ENCODE measurements around the gene TEX2.

TEX2 gene

GRCh38 chr17:64107500-64108236 lies 155.4 kb downstream of the TEX2 start:
- Mint-ChIP-seq H3K36me3 (ENCODE audit: low read depth) (peaks cover 61% of the 10 kb centered on the region), H3K4me3 (peak overlapping the region; percentile 32), H3K27ac (peak overlapping the region; percentile 64)

DNA sequence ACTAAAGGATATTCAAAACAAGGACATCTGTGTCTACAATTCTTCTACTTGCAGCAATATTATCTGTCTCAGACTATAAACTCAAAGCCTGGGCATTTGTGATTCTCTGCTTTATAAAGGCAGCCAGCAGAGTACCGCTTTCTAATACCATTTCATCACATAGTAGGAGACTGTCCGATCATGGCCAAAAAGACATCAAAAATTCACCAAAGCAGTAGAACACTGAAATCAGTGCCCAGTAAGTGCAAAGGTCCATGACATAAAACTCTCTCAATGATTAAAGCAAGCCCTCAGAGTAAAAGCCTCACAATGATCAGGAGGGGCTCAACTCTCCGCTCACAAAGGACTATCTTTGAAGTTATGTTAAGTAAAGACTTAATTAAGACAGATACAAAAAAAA lies 156.1 kb downstream of the TEX2 start:
- no peak for DNase-seq (ENCODE audit: low spot score)
- Mint-ChIP-seq H3K36me3 (ENCODE audit: low read depth) (peaks cover 61% of the 10 kb centered on the region), H3K27me3 (ENCODE audit: low read depth) (no peaks in the 10 kb centered on the region), H3K27ac (peak overlapping the region; percentile 80), H3K4me1 (ENCODE audit: low read depth) (peaks cover 70% of the 10 kb centered on the region), H3K4me3 (peak overlapping the region; percentile 33), H3K9me3 (no peaks in the 10 kb centered on the region)

More at GRCh38 chr17:64107500-64108236, 155.4 kb downstream of the TEX2 start:
- Mint-ChIP-seq H3K4me1 (ENCODE audit: low read depth) (peaks cover 71% of the 10 kb centered on the region), H3K27me3 (ENCODE audit: low read depth) (no peaks in the 10 kb centered on the region), H3K9me3 (no peaks in the 10 kb centered on the region)
- no peak for DNase-seq (ENCODE audit: low spot score)

DNA sequence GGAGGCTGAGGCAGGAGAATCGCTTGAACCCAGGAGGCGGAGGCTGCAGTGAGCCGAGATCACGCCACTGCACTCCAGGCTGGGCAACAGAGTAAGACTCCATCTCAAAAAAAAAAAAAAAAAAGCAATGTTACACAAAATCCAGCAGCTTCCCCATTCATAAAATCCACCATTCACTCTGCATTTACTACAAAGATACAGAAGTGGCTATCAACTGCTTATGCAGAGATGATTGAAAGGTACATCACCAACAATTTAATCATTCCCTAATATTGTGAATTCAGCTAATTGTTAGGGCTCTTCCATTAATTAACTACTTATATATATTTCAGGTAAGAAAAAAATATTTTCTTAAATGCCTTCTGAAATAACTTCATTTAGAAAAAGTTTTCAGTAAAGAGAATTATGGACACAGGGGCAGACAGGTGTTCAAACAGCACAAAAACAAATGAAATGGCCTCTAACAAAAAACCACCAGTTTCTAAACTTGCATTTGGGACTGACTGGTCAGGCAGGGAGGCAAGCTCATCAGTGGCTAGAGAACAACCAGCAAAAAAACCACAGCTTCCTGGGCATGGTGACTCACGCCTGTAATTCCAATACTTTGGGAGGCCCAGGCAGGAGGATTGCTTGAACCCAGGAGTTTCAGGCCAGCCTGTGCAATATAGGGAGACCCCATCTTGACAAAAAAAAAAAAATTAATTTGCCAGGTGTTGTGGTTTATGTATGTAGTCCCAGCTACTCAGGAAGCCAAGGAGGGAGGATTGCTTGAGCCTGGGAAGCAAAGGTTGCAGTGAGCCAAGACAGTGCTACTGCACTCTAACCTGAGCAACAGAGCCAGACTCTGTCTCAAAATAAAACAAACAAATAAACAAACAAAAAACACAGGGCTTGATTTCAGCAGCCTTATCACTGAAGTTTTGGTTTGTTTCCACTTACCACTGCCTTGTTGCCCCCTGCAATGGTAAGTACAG lies 159.4 kb downstream of the TEX2 start:
- Mint-ChIP-seq H3K9me3 (no peaks in the 10 kb centered on the region), H3K36me3 (ENCODE audit: low read depth) (peaks cover 51% of the 10 kb centered on the region), H3K27ac (no peak overlapping the region), H3K4me1 (ENCODE audit: low read depth) (peaks cover 62% of the 10 kb centered on the region), H3K27me3 (ENCODE audit: low read depth) (no peaks in the 10 kb centered on the region), H3K4me3 (peak overlapping the region; percentile 26)
- DNase-seq (ENCODE audit: low spot score), result no peak

DNA sequence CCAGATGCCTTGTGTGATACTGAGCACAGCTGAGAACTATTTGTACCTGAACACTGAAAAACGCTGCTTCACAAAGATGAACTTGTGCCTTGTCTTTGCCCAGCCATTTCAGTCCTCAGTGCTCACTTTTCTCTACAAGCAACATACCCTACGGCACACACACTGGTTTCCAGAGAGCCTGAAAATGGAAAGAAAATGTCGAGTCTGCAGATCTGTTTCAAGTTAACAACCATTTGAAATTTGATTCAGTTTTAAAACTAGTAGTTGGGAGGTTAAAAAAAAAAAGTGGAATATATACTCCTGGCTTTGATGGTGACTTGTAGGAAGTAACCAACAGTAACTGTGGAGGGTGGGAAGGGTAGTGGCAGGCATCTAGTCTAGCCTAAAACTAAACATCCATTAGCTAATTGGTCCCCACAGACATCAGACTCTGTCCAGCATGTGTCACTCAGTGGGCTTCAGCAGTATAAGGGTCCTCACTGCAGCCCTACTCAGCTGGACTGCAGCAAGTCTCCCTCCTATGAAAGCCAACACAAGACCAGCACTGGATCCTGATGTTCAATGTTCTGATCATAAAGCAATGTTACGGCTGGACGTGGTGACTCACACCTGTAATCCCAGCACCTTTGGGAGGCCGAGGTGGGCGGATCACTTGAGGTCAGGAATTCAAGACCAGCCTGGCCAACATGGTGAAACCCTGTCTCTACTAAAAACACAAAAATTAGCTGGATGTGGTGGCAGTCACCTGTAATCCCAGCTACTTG lies 160.3 kb downstream of the TEX2 start:
- Mint-ChIP-seq H3K4me1 (ENCODE audit: low read depth) (peaks cover 60% of the 10 kb centered on the region), H3K4me3 (peak overlapping the region; percentile 24)

DNA sequence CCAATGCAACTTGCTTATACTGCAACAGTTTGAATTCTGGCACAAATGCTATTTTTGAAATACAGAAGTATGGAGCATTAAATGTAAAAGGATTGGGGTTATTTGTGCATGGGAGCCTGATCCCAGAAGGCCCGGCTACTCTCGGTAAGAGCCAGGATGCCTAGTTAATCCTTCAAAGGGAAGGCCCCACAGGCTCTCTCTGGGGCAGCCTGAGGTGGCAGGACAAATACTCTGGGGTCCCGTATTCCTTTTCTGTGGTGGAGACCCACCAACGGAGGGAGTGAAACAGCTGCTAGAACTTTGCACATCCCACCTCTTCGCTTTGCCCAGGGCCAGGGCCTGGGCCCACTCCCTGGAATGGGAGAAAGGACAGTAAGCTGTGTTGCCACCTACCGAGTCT lies 163.5 kb downstream of the TEX2 start:
- Mint-ChIP-seq H3K36me3 (ENCODE audit: low read depth) (peaks cover 66% of the 10 kb centered on the region), H3K9me3 (no peaks in the 10 kb centered on the region), H3K27ac (no peak overlapping the region), H3K4me1 (ENCODE audit: low read depth) (peaks cover 56% of the 10 kb centered on the region), H3K27me3 (ENCODE audit: low read depth) (no peaks in the 10 kb centered on the region), H3K4me3 (no peak overlapping the region)
- DNase-seq (ENCODE audit: low spot score), result no peak

More for the DNA sequence above, 160.3 kb downstream of the TEX2 start:
- peak overlapping the region; percentile 8 for H3K27ac Mint-ChIP-seq
- H3K27me3 Mint-ChIP-seq (ENCODE audit: low read depth), result no peaks in the 10 kb centered on the region
- peaks cover 52% of the 10 kb centered on the region for H3K36me3 Mint-ChIP-seq (ENCODE audit: low read depth)
- no peak for DNase-seq (ENCODE audit: low spot score)
- no peaks in the 10 kb centered on the region for H3K9me3 Mint-ChIP-seq

Measured in T-helper 2 cell treated with Interferon-gamma antibody and Interleukin-4, amounts not matched to agents 5 μg/mL and 100 μg/mL, for 36 hours (primary cell).